ENCODE measurements around the gene ACTR5. TPM values are rescaled to one million over a fixed set of nuclear protein-coding genes. Genes with fewer than 3 reads are reported as not detected.

ACTR5 gene
- total RNA-seq, 1 experiment from 2014 or later = 20.0 TPM

DNA sequence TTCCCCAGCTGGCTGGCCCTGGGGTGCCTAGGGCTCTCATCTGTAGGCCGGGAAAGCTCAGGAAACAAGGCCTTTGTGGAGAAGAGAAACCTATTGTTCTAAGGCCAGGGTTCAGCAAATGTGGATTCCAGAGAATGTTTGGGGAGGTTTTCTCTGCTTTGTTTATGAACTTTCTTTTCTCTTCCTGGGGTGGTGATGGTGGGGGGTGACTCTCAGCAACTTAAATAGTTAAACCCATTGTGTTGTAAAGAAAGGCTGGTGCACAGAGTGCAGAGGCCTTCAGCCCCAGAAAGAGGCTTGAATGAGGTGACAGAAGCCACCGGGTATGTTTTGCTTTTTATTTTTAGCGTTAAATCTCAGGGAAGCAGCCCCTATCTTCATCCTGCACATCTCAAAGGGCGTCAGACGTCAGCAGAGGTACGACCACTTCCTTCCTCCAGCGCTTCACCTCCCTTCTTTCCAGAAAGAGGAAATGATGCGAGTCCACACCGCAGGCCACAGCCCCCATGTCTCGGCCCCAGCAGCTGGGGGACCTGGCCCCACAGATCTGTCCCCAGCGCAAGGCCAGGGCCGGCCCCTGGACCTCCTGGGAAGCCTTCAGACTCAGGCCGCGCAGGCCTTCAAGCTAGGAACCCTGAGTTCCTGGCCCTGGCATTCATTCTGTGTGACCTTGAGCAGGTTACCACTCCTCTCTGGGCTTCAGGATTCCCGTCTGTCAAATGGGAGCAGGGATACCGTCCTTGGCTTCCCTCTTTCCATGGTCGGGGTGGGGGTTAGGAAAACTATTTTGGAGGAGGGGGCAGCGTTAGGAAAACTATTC lies 56.6 kb downstream of the ACTR5 start:
- POLR2A ChIA-PET = no interaction called here
- intact Hi-C loops (cut with micrococcal nuclease; ENCODE audit: unreplicated experiment) = no loop called here
- BruUV-seq (replicated peaks) = no TSS peak
- CTCF ChIA-PET = no interaction called here
- no peaks in the 10 kb centered on the region for H3K4me1 Mint-ChIP-seq (ENCODE audit: low read depth, unreplicated experiment)
- Histone ChIP-seq H3K27me3 (replicated peaks; ENCODE audit: control insufficient read depth, insufficient read depth, low read length) (peaks cover 2% of the 10 kb centered on the region; the same call in 1 of the 2 replicates), H3K9me3 (no peaks in the 10 kb centered on the region), H3K4me1 (no peaks in the 10 kb centered on the region), H3K4me3 (ENCODE audit: low read depth, low read length) (no peak overlapping the region), H3K36me3 (ENCODE audit: control insufficient read depth, insufficient read depth, low read length) (no peaks in the 10 kb centered on the region)
- no peak overlapping the region for H3K4me3 Mint-ChIP-seq (ENCODE audit: unreplicated experiment)
- DNase-seq = peak in 1 of 2 experiments; percentile 35
- no peaks in the 10 kb centered on the region for H3K36me3 Mint-ChIP-seq (ENCODE audit: insufficient read depth, unreplicated experiment)
- TF ChIP-seq, protein P1, sequence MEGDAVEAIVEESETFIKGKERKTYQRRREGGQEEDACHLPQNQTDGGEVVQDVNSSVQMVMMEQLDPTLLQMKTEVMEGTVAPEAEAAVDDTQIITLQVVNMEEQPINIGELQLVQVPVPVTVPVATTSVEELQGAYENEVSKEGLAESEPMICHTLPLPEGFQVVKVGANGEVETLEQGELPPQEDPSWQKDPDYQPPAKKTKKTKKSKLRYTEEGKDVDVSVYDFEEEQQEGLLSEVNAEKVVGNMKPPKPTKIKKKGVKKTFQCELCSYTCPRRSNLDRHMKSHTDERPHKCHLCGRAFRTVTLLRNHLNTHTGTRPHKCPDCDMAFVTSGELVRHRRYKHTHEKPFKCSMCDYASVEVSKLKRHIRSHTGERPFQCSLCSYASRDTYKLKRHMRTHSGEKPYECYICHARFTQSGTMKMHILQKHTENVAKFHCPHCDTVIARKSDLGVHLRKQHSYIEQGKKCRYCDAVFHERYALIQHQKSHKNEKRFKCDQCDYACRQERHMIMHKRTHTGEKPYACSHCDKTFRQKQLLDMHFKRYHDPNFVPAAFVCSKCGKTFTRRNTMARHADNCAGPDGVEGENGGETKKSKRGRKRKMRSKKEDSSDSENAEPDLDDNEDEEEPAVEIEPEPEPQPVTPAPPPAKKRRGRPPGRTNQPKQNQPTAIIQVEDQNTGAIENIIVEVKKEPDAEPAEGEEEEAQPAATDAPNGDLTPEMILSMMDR (IDR thresholded peaks at IDR 0.05; ENCODE audit: insufficient read depth in 1 of 2, low read depth in 1 of 2, low read length in 1 of 2, severe bottlenecking in 1 of 2, unreplicated experiment in 1 of 2) = no peak
- peaks cover 11% of the 10 kb centered on the region for H3K27me3 Mint-ChIP-seq (ENCODE audit: insufficient read depth, unreplicated experiment)
- H3K9me3 Mint-ChIP-seq (ENCODE audit: unreplicated experiment) = no peaks in the 10 kb centered on the region
- H3K27ac Mint-ChIP-seq (ENCODE audit: unreplicated experiment) = no peak overlapping the region

DNA sequence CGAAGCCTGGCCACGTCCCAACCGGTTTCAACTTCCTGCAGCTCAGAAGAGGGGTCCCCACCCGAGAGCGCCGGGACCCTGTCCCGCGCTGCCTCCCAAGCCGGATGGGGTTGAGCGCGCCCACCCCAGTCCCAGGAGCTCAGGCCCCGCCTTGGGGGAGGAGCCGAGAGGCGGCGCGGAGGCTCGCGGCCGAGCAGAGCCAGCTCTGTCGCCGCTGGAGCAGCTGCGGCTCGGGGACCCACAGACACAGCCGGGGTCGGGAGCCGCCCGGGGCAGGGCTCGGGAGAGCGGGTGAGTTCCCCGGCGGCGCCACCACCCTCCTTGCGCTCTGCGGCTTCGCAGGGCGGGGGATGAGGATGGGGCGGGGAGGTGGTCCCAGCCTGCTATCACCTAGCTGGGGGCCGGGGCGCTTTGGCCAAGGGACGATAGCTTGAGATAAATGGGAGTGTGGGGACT lies 57.3 kb downstream of the ACTR5 start, which contains the start of gene PPP1R16B:
Gene PPP1R16B (plus strand): TSS at position 196 of the 456 bp plus-strand sequence. CDS start 30,229 bp downstream, outside the sequence.
- no peaks in the 10 kb centered on the region for H3K4me1 ChIP-seq
- H3K9me3 ChIP-seq = no peaks in the 10 kb centered on the region
- no TSS peak for BruUV-seq (replicated peaks)
- no peaks in the 10 kb centered on the region for H3K36me3 ChIP-seq (ENCODE audit: control insufficient read depth, insufficient read depth, low read length)
- no peak within 1 kb of the TSS for H3K4me3 ChIP-seq (ENCODE audit: low read depth, low read length)
- TF ChIP-seq, protein P1 (IDR thresholded peaks at IDR 0.05; ENCODE audit: insufficient read depth in 1 of 2, low read depth in 1 of 2, low read length in 1 of 2, severe bottlenecking in 1 of 2, unreplicated experiment in 1 of 2) = no peak
- H3K27me3 ChIP-seq (replicated peaks; ENCODE audit: control insufficient read depth, insufficient read depth, low read length) = peaks cover 3% of the 10 kb centered on the region
- Mint-ChIP-seq H3K36me3 (ENCODE audit: insufficient read depth, unreplicated experiment) (no peaks in the 10 kb centered on the region), H3K4me1 (ENCODE audit: low read depth, unreplicated experiment) (no peaks in the 10 kb centered on the region), H3K4me3 (ENCODE audit: unreplicated experiment) (no peak within 1 kb of the TSS), H3K27me3 (ENCODE audit: insufficient read depth, unreplicated experiment) (peaks cover 14% of the 10 kb centered on the region), H3K9me3 (ENCODE audit: unreplicated experiment) (no peaks in the 10 kb centered on the region), H3K27ac (ENCODE audit: unreplicated experiment) (no peak within 1 kb of the TSS)
- no peak for DNase-seq
- intact Hi-C loops (cut with micrococcal nuclease; ENCODE audit: unreplicated experiment) = no loop called here
- ChIA-PET POLR2A (no interaction called here), CTCF (interaction anchor here (1.0 kb wide), 1 partner anchor 89 kb away, joined by 6 read pairs; no protein-coding TSS in a partner anchor)

DNA sequence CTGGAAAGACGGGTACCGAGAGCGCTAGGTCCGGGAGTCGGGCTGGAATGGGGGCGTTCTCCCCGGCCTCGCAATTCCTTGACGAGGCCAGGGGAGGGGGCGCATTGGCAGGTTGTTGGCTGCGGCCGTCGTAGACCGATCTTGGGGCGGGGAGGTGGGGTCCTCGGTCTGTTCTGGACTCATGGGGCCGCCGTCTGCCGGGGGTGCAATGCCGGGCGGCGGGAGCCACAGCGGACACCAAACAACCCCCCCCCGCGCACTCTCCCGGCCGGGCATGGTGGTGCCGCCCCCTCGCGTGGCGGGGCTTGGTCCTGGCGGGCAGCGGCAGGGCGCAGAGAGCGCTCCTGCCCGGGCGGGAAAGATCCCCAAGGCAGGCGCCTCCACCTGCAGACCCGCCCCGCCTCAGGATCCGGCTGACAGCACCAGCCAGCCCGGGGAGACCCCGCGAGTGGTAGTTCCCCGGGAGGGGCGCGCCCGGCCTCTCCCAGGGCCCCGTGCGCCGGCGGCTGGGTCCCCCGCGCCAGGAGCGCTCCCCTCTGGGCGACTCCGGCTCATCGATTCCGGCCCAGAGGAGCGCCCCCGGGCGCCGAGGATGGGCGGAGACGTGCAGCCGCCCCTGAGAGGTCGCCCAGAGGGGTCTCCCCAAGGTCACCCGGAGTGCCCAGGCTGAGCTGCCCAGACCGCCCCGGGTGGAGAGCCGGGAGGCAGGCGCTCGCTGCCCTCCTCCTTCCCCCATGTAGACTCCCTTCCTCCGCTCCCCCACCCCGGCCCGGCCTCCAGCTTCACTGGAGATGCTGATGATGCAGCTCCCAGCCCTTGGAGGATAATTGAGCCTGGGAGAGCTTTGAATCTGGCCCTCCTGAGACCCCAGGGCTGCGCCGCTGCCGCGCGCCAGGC lies 57.9 kb downstream of the ACTR5 start:
- Mint-ChIP-seq H3K27me3 (ENCODE audit: insufficient read depth, unreplicated experiment) (peaks cover 14% of the 10 kb centered on the region), H3K4me1 (ENCODE audit: low read depth, unreplicated experiment) (no peaks in the 10 kb centered on the region), H3K27ac (ENCODE audit: unreplicated experiment) (no peak overlapping the region), H3K9me3 (ENCODE audit: unreplicated experiment) (no peaks in the 10 kb centered on the region), H3K4me3 (ENCODE audit: unreplicated experiment) (no peak overlapping the region), H3K36me3 (ENCODE audit: insufficient read depth, unreplicated experiment) (no peaks in the 10 kb centered on the region)
- Histone ChIP-seq H3K4me1 (no peaks in the 10 kb centered on the region), H3K36me3 (ENCODE audit: control insufficient read depth, insufficient read depth, low read length) (no peaks in the 10 kb centered on the region), H3K27me3 (replicated peaks; ENCODE audit: control insufficient read depth, insufficient read depth, low read length) (peaks cover 7% of the 10 kb centered on the region), H3K4me3 (ENCODE audit: low read depth, low read length) (no peak overlapping the region), H3K9me3 (no peaks in the 10 kb centered on the region)
- ChIA-PET CTCF (interaction anchor here (1.0 kb wide), 1 partner anchor 88 kb away, joined by 6 read pairs; no protein-coding TSS in a partner anchor), POLR2A (no interaction called here)
- intact Hi-C loops (cut with micrococcal nuclease; ENCODE audit: unreplicated experiment) = no loop called here
- no peak for DNase-seq
- BruUV-seq (replicated peaks) = no TSS peak
- TF ChIP-seq, protein P1 (IDR thresholded peaks at IDR 0.05; ENCODE audit: insufficient read depth in 1 of 2, low read depth in 1 of 2, low read length in 1 of 2, severe bottlenecking in 1 of 2, unreplicated experiment in 1 of 2) = no peak

Data from Caco-2 (cell line).